GM12891 (cell line): ENCODE data around the gene RANGRF.

ENCODE experiments used
- POLR2A ChIP-seq: IDR thresholded peaks from 2 replicates; pipeline ENCODE4 v1.6.1; 2011; ENCODE audit warnings: low read depth, low read length, control low read depth
- POLR2AphosphoS5 ChIP-seq: IDR thresholded peaks from 2 replicates; pipeline ENCODE4 v1.6.1; 2011; ENCODE audit warnings: low read depth, low read length, control low read depth
- TAF1 ChIP-seq: IDR thresholded peaks from 2 replicates; pipeline ENCODE4 v1.6.1; 2011; ENCODE audit warnings: low read depth, low read length, control low read depth

GRCh38 chr17:8277317-8277716 is 11.2 kb upstream of the RANGRF start:
- no peak for TF ChIP-seq TAF1
- TF ChIP-seq POLR2A = no peak
- no peak for TF ChIP-seq POLR2AphosphoS5
